Smooth muscle cell (in vitro differentiated cells): ENCODE measurements around the gene MBOAT7. TPM values are rescaled to one million over a fixed set of nuclear protein-coding genes. Genes with fewer than 3 reads are reported as not detected.
A peak's percentile ranks its signal among the peaks of the same experiment; 100 is the strongest.

Experiments used
- DNase-seq: peaks from one replicate; lab custom pipeline; 2025; ENCODE audit not compliant: unreplicated experiment; lab: John Stamatoyannopoulos, UW
- H2AFZ ChIP-seq: fragments of 200-600 bp; sonication (generic); 2 replicates; pipeline ENCODE4 v1.6.0; 2016; ENCODE audit warnings: antibody characterized with exemption, low read depth, mild to moderate bottlenecking
- H3F3A ChIP-seq: fragments of 200-600 bp; sonication (generic); 2 replicates; pipeline ENCODE4 v1.6.0; 2017; ENCODE audit warnings: antibody characterized with exemption, low read depth
- H3K27ac ChIP-seq: fragments of 200-600 bp; sonication (generic); 2 replicates; pipeline ENCODE4 v1.5.1; 2016; ENCODE audit warnings: low read depth, mild to moderate bottlenecking
- H3K27me3 ChIP-seq: fragments of 200-600 bp; sonication (generic); 2 replicates; pipeline ENCODE4 v1.6.1; 2016; ENCODE audit warnings: low read depth, mild to moderate bottlenecking
- H3K36me3 ChIP-seq: fragments of 200-600 bp; sonication (generic); 2 replicates; pipeline ENCODE4 v1.5.1; 2016; ENCODE audit warnings: low read depth
- H3K4me1 ChIP-seq: fragments of 200-600 bp; sonication (generic); 2 replicates; pipeline ENCODE4 v1.5.1; 2016; ENCODE audit warnings: low read depth
- H3K4me2 ChIP-seq: fragments of 200-600 bp; sonication (generic); 2 replicates; pipeline ENCODE4 v1.6.0; 2016; ENCODE audit warnings: mild to moderate bottlenecking
- H3K4me3 ChIP-seq: fragments of 200-600 bp; sonication (generic); 2 replicates; pipeline ENCODE4 v1.5.1; 2016; ENCODE audit warnings: mild to moderate bottlenecking
- H3K79me2 ChIP-seq: fragments of 200-600 bp; sonication (generic); 2 replicates; pipeline ENCODE4 v1.6.0; 2016; ENCODE audit warnings: low read depth, mild to moderate bottlenecking
- H3K9ac ChIP-seq: fragments of 200-600 bp; sonication (generic); 2 replicates; pipeline ENCODE4 v1.6.0; 2016; ENCODE audit warnings: low read depth
- H3K9me3 ChIP-seq: fragments of 200-600 bp; sonication (generic); replicated peaks from 2 replicates; pipeline ENCODE4 v1.5.1; 2016; ENCODE audit warnings: low read depth
- H4K20me1 ChIP-seq: fragments of 200-600 bp; sonication (generic); 2 replicates; pipeline ENCODE4 v1.6.0; 2016; ENCODE audit warnings: low read depth
- CTCF ChIP-seq: fragments of 200-600 bp; sonication (generic); IDR thresholded peaks from 2 replicates; pipeline ENCODE4 v1.5.1; 2017; ENCODE audit warnings: borderline replicate concordance, mild to moderate bottlenecking, antibody characterized with exemption; ENCODE audit not compliant: insufficient read depth, poor library complexity, severe bottlenecking
- WGBS: methylation state at CpG from one replicate; pipeline ENCODE4 v1.1.7; 2016; ENCODE audit warnings: low lambda C conversion rate; 5-methylcytosine and 5-hydroxymethylcytosine counted together
- polyA plus RNA-seq: library from polyadenylated mRNA; unstranded; fragments of >200 nt; fragmentation: Nextera tagmentation; extraction: Ambion mirVana; gene quantifications from 2 replicates; pipeline ENCODE4 v1.2.1, GENCODE V29; 2016
- total RNA-seq: library from RNA; depleted of rRNA; stranded (reverse); fragments of >200 nt; gene quantifications from 2 replicates; pipeline ENCODE4 v1.2.3, GENCODE V29; 2014

The MBOAT7 gene
- total and polyA plus RNA-seq, 2 experiments from 2014 or later: 106 to 110 TPM

- Histone ChIP-seq H3K4me3 (peak overlapping the region; percentile 100), H4K20me1 (peaks cover 52% of the 10 kb centered on the region), H3K4me2 (peak overlapping the region; percentile 99), H3K27me3 (no peaks in the 10 kb centered on the region), H3K4me1 (peaks cover 12% of the 10 kb centered on the region), H2AFZ (no peak overlapping the region), H3K27ac (no peak overlapping the region), H3F3A (no peaks in the 10 kb centered on the region), H3K79me2 (peaks cover 49% of the 10 kb centered on the region), H3K9me3 (no peaks in the 10 kb centered on the region), H3K9ac (peak overlapping the region; percentile 100), H3K36me3 (no peaks in the 10 kb centered on the region)
- no peak for TF ChIP-seq CTCF
- DNase-seq: no peak
- WGBS: 32% methylated on average over 31 of the region's 31 CpGs
Observed at GRCh38 chr19:54138489-54139256, 50.7 kb downstream of the MBOAT7 start.

GRCh38 chr19:54137699-54138488 is 51.5 kb downstream of the MBOAT7 start, which contains the start of gene CNOT3:
Gene CNOT3 (plus strand): TSS chr19:54137762. CDS start chr19:54142979, 5,217 bp downstream.
- Histone ChIP-seq H2AFZ (peak within 1 kb of the TSS; percentile 69), H3K4me1 (peaks cover 12% of the 10 kb centered on the region), H3K27ac (peak within 1 kb of the TSS; percentile 95), H3K27me3 (no peaks in the 10 kb centered on the region), H3K36me3 (no peaks in the 10 kb centered on the region), H3K4me3 (peak within 1 kb of the TSS; percentile 100), H3K79me2 (peaks cover 49% of the 10 kb centered on the region), H3K9me3 (no peaks in the 10 kb centered on the region), H3F3A (no peaks in the 10 kb centered on the region), H4K20me1 (peaks cover 50% of the 10 kb centered on the region), H3K4me2 (peak within 1 kb of the TSS; percentile 99), H3K9ac (peak within 1 kb of the TSS; percentile 100)
- WGBS: 1% methylated on average over 67 of the region's 103 CpGs
- no peak for DNase-seq
- peak; percentile 30 for TF ChIP-seq CTCF

GRCh38 chr19:54136864-54137698 is 52.3 kb downstream of the MBOAT7 start:
- Histone ChIP-seq H2AFZ (peak overlapping the region; percentile 10), H3K4me2 (peak overlapping the region; percentile 83), H3K4me3 (peak overlapping the region; percentile 100), H3K36me3 (no peaks in the 10 kb centered on the region), H4K20me1 (peaks cover 42% of the 10 kb centered on the region), H3K27ac (peak overlapping the region; percentile 95), H3K9me3 (no peaks in the 10 kb centered on the region), H3K79me2 (peaks cover 45% of the 10 kb centered on the region), H3K4me1 (peaks cover 12% of the 10 kb centered on the region), H3K27me3 (no peaks in the 10 kb centered on the region), H3K9ac (peak overlapping the region; percentile 100), H3F3A (no peaks in the 10 kb centered on the region)
- TF ChIP-seq CTCF: no peak
- peak; percentile 98 for DNase-seq
- WGBS: under 1% methylated on average over 45 of the region's 46 CpGs
